ENCODE data around the gene MVB12B.

- TF ChIP-seq CTCF (IDR thresholded peaks at IDR 0.05) (no peak), POLR2A (IDR thresholded peaks at IDR 0.05) (no peak)
Observed at GRCh38 chr9:126538550-126538949, 211.9 kb downstream of the MVB12B start.
